22Rv1 (cell line): ENCODE measurements around the gene LETM1.

Experiments
- H3K27ac ChIP-seq: fragments of 450-650 bp; 2 replicates; pipeline ENCODE4 v1.5.1; 2017
- ZFX ChIP-seq: fragments of 450-650 bp; IDR thresholded peaks from 2 replicates; pipeline ENCODE4 v1.6.1; 2017; ENCODE audit warnings: antibody characterized with exemption, borderline replicate concordance
- TF ChIP-seq, protein P1 (sequence below): fragments of 450-650 bp; IDR thresholded peaks from 2 replicates; pipeline ENCODE4 v1.5.1; 2017; ENCODE audit warnings: mild to moderate bottlenecking

The LETM1 gene

DNA sequence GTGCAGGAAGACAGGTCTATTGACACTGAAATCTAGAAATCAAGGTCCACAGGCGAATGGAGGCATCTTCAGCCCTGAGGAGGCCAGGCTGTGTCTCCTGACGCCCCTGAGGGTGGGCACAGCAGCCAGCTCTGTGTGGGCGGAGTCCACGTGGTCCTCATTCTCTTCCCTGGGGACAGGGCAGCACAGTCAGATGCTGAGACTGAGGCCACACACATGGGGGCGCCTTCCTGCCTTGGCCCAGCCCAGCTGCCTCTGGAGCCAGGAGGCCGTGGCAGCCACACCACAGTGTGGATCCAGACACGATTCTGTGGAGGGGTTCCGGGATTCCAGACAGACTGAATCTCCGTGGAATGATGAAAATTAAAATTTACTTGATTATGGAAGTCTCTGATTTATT lies 42.0 kb downstream of the LETM1 start:
- H3K27ac ChIP-seq = no peak overlapping the region
- TF ChIP-seq ZFX = no peak
- TF ChIP-seq, protein P1, sequence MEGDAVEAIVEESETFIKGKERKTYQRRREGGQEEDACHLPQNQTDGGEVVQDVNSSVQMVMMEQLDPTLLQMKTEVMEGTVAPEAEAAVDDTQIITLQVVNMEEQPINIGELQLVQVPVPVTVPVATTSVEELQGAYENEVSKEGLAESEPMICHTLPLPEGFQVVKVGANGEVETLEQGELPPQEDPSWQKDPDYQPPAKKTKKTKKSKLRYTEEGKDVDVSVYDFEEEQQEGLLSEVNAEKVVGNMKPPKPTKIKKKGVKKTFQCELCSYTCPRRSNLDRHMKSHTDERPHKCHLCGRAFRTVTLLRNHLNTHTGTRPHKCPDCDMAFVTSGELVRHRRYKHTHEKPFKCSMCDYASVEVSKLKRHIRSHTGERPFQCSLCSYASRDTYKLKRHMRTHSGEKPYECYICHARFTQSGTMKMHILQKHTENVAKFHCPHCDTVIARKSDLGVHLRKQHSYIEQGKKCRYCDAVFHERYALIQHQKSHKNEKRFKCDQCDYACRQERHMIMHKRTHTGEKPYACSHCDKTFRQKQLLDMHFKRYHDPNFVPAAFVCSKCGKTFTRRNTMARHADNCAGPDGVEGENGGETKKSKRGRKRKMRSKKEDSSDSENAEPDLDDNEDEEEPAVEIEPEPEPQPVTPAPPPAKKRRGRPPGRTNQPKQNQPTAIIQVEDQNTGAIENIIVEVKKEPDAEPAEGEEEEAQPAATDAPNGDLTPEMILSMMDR = no peak

DNA sequence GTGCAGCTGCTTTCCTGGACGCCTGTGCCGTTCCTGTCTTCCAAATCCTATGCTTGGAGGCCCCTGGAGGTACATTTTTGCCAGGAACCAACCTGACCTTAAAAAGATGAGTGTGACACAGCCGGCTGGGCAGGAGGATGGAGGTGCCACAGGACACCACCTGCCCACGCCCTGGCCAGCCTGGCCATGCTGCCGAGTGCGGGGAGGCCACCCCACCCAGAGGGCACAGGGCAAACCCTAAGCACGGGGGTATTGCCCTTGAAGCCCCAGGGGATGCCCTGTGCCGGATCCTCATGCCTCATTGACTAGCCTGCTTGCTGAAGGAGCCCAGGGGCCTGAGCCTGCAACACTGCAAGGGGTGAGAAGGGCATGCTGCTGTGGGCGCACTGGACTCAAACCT lies 42.7 kb downstream of the LETM1 start:
- H3K27ac ChIP-seq = no peak overlapping the region
- TF ChIP-seq, protein P1 = no peak
- TF ChIP-seq ZFX = no peak

DNA sequence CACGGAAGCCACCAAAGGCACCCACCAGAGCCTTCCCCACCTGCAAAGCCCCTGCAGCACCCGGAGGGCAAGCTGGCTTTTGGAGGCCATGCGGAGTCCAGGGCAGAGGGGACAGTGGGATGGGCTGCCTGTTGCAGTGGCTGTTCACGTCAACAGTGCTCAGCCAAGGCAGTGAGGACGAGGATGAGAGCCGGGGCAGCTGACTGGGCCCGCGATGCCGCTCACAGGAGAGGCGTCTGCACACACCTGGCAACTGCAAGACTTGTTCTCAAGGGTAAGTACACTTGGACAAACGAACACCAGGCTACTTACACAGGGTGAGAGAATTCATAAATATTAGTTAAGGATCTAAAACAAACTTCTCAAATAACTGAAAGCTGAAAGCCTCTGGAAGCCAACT lies 43.2 kb downstream of the LETM1 start:
- H3K27ac ChIP-seq = no peak overlapping the region
- no peak for TF ChIP-seq ZFX
- TF ChIP-seq, protein P1 = no peak

DNA sequence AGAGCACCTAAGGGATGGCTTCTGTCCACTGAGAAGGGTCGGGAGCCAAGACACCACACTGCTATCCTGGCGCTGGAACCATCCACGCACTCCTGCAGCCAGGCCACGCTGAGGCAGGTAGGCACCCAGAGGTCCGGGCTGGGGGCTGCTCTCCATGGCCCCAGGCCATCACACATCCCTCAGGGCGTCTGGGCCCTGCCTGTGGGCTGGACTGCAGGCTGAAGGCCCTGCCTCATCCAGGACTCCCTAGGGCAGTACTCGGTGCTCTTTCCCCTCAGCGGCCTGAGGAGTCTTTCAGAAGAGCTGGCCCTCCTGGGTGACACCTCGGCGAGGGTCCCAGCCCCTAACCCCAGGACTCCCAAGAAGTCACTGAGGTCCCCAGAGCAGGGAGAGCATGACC lies 45.2 kb downstream of the LETM1 start:
- TF ChIP-seq ZFX = no peak
- TF ChIP-seq, protein P1 = no peak
- no peak overlapping the region for H3K27ac ChIP-seq

DNA sequence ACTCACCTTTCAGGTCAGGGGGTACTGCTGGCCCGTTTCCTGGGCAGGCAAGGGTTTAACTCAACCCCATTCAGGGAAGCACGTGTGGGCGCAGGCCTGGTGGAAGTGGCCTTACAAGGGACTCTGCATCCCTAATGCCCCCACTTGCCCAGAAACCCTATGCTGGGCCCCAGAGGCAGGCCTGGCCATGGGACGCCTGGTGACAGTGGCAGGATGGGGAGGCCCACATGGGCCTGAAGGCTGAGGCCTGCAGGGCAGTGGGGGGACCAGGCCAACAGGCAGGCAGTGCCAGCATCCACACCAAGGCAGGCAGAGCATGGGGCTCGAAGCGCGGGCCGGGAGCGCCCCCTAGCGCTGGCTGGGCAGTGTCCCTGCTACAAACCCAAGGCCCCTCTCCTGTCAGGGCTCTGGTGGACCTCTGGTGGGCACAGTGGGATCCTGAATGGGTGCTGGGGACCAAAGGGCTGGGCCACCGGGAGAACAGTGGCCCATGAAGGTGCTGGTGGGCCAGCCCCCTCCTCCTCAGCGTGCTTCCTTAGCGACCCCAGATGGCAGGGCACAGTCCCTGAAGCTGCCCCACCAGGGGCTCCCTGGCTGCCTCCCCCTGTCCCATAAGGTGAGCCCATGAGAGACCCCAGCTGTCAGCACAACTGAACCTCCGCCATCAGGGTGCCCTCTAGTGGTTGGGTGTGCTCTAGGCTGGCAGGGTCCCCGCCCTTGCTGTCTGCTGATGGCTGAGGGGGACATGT lies 46.0 kb downstream of the LETM1 start:
- H3K27ac ChIP-seq = peak overlapping the region; percentile 22; the same call in 1 of the 2 replicates
- no peak for TF ChIP-seq ZFX
- TF ChIP-seq, protein P1 = peak; percentile 97

DNA sequence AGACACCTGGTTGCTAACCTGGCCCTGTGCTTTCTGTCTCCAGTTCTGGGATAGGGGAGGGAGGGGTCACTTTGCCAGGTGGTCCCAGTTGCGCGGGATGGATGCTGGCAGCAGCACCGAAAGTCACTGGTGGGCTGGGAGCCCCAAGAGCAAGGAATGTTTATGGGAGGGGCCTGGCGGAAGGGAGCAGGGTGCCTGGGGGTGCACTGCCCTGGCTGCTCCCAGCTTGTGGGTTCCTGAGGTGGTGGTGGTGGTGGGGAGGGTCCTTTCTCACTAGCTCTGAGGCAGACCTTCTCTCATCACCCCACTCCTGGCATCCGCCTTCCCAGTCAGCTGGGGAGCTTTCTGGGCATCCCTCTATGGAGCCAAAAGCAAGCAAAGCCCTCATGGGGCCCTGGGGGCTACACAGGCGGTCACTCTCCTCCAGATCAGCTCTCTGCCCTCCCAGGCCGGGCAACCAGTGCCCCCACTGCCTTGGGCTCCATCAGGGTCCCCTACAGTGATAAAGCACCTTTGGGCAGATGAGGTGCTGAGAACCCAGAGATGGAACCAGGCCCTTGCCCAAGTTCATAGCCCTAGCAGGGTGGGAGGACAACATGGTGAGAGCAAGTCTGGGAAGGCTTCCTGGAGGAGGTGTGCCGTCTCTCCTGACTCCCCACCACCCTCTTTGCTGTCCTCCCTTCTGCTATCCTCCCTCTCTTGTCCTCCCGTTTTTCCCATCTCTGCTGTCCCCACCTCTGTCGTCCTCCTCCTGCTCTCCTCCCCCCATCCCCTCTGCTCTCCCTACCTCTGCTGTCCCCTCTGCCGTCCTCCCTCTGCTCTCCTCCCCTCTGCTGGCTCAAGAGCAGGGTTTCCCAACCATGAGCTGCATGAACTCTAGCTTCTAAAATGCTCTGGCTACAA lies 46.9 kb downstream of the LETM1 start:
- TF ChIP-seq ZFX = no peak
- TF ChIP-seq, protein P1 = no peak
- peak overlapping the region; percentile 46 for H3K27ac ChIP-seq

DNA sequence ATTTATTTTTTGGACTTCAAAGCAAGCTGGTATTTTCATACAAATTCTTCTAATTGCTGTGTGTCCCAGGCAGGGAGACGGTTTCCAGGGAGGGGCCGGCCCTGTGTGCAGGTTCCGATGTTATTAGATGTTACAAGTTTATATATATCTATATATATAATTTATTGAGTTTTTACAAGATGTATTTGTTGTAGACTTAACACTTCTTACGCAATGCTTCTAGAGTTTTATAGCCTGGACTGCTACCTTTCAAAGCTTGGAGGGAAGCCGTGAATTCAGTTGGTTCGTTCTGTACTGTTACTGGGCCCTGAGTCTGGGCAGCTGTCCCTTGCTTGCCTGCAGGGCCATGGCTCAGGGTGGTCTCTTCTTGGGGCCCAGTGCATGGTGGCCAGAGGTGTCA lies 47.6 kb downstream of the LETM1 start:
- TF ChIP-seq, protein P1 = no peak
- no peak for TF ChIP-seq ZFX
- H3K27ac ChIP-seq = peak overlapping the region; percentile 46
